GM12872 (cell line): ENCODE data around the gene RNF220.

Experiments used
- CTCF ChIP-seq: IDR thresholded peaks from 3 replicates; pipeline ENCODE4 v1.5.1; 2011; ENCODE audit warnings: low read depth, mild to moderate bottlenecking, low read length, moderate library complexity; ENCODE audit not compliant: insufficient read depth

Gene RNF220

DNA sequence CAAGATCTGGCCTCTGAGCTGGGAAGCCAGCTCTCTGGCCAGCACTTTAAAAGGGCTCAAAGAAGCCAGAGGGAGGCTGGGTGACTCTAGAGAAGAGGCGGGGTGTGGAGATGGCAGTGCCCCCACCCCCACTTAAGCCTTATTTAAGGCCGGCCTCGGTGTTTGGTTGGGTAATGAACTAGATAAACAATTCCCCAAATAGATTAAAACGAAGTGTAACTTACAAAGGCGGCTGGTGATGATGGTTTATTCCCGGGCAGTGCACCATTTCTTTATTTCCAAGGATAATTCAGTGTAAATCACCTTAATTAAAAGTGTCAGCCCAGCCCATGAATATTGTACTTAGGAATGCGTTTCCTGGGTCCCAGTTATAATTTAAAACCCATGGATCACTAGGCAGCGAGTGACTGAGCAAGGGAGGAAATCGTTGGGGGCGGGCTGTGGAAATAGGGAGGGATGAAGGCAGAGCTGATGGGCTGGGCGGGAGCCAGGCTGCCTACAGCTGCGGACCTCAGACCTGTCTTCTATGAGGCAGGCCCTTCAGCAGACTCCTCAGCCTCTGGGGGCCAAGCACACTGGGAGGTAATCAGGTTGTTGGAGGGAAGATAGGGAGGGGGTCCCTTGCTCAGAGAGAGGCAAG lies 214.3 kb downstream of the RNF220 start:
- no peak for TF ChIP-seq CTCF

GRCh38 chr1:44620072-44620471 lies 215.0 kb downstream of the RNF220 start:
- TF ChIP-seq CTCF, result no peak

- TF ChIP-seq CTCF, result no peak
Measured at GRCh38 chr1:44621841-44622286, 216.8 kb downstream of the RNF220 start.

DNA sequence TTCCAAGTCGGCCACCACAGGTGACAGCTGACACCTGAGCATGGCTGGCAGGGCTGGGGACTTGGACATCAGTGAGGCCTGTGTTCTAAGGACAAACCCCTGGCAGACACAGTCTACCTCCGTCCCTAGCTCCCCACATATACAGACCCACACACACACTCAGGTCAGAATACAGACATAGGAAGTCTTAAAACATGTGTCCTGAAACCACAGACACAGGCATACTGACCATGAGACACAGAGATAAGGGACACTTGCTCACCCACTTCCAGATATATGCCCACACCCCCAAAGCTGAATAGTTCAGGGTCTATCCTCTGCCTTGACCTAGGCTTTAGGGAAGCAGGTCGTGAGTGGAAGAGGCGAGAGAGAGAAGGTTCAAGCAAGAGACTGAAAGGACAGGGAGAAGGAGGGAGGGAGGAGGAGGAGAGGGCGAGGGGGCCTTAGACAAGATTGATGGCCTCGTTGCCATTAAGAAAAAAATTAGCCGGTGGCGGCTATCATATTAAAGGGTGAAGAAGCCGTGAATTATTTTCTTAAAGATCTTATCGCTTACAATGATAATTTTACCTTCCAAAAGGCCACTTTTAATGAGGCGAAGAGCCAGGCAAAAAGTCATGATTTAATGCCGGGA lies 219.3 kb downstream of the RNF220 start:
- no peak for TF ChIP-seq CTCF

DNA sequence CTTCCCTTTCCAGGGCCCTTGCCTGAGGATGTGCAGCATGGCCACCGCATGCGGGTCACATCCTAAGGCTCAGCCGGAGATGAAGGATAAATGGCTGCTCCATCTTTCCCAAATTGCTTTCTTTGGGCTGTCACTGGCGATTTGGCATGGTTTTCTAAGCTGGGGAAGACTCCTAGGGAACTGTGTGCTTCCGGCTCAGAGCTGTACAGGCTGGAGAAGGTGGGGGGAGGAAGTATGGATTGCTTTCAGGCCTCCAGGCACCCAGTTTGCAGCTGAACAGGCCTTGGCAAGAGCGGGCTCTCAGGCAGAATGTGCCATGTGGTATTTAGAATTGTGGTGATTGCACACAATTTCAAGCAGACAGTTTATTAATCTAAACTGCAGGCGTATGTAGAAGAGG lies 220.3 kb downstream of the RNF220 start:
- TF ChIP-seq CTCF, result no peak

GRCh38 chr1:44628962-44629756 lies 224.1 kb downstream of the RNF220 start:
- no peak for TF ChIP-seq CTCF

- no peak for TF ChIP-seq CTCF
Measured at GRCh38 chr1:44630116-44630515, 225.1 kb downstream of the RNF220 start.
